KMS-11 (cell line): Measurements from ENCODE around the gene TMEM217.

Source experiments
- H2AFZ ChIP-seq: fragments of 200-600 bp; sonication (generic); 2 replicates; pipeline ENCODE4 v1.6.1; 2016; ENCODE audit warnings: antibody characterized with exemption, mixed run types, low read depth
- H3K27ac ChIP-seq: fragments of 200-600 bp; sonication (generic); 2 replicates; pipeline ENCODE4 v1.6.1; 2016; ENCODE audit warnings: mild to moderate bottlenecking, mixed run types
- H3K27me3 ChIP-seq: fragments of 200-600 bp; sonication (generic); 2 replicates; pipeline ENCODE4 v1.6.1; 2017; ENCODE audit warnings: mild to moderate bottlenecking, low read depth, mixed run types, moderate library complexity; ENCODE audit not compliant: insufficient read depth
- H3K36me3 ChIP-seq: fragments of 200-600 bp; sonication (generic); 2 replicates; pipeline ENCODE4 v1.6.1; 2017; ENCODE audit warnings: mild to moderate bottlenecking, mixed run types; ENCODE audit not compliant: insufficient read depth
- H3K4me1 ChIP-seq: fragments of 200-600 bp; sonication (generic); 2 replicates; pipeline ENCODE4 v1.6.1; 2016; ENCODE audit warnings: mild to moderate bottlenecking, low read depth, mixed run types; ENCODE audit not compliant: poor library complexity, severe bottlenecking
- H3K4me2 ChIP-seq: fragments of 200-600 bp; sonication (generic); 2 replicates; pipeline ENCODE4 v1.7.0; 2016; ENCODE audit warnings: mild to moderate bottlenecking, mixed run types
- H3K4me3 ChIP-seq: fragments of 200-600 bp; sonication (generic); IDR thresholded peaks from 2 replicates; pipeline ENCODE4 v1.6.1; 2017; ENCODE audit warnings: low read depth, low read length, mixed read lengths; ENCODE audit not compliant: insufficient read depth
- H3K79me2 ChIP-seq: fragments of 200-600 bp; sonication (generic); 2 replicates; pipeline ENCODE4 v1.6.1; 2016; ENCODE audit warnings: low read depth, mixed run types; ENCODE audit not compliant: insufficient read depth
- H3K9ac ChIP-seq: fragments of 200-600 bp; sonication (generic); 2 replicates; pipeline ENCODE4 v1.6.1; 2016; ENCODE audit warnings: mild to moderate bottlenecking, mixed run types
- H4K20me1 ChIP-seq: fragments of 200-600 bp; sonication (generic); 2 replicates; pipeline ENCODE4 v1.6.1; 2016; ENCODE audit warnings: mild to moderate bottlenecking, mixed run types; ENCODE audit not compliant: insufficient read depth
- CTCF ChIP-seq: fragments of 200-600 bp; sonication (generic); conservative IDR thresholded peaks from 2 replicates; pipeline ENCODE4 v1.6.1; 2017; ENCODE audit warnings: low read depth, mild to moderate bottlenecking, antibody characterized with exemption, low read length, moderate library complexity, mixed read lengths

Gene TMEM217

GRCh38 chr6:37177077-37177934, 80.6 kb downstream of the TMEM217 start:
- no peak for TF ChIP-seq CTCF
- peaks cover 11% of the 10 kb centered on the region for H4K20me1 ChIP-seq
- H3K9ac ChIP-seq: no peak overlapping the region
- no peak overlapping the region for H3K4me2 ChIP-seq
- H3K27me3 ChIP-seq: no peaks in the 10 kb centered on the region
- peaks cover 16% of the 10 kb centered on the region for H3K36me3 ChIP-seq
- H3K4me3 ChIP-seq: no peak overlapping the region
- no peak overlapping the region for H2AFZ ChIP-seq
- H3K79me2 ChIP-seq: peaks cover 16% of the 10 kb centered on the region
- H3K4me1 ChIP-seq: peaks cover 18% of the 10 kb centered on the region
- no peak overlapping the region for H3K27ac ChIP-seq

- Histone ChIP-seq H3K4me2 (no peak overlapping the region), H3K36me3 (peaks cover 16% of the 10 kb centered on the region), H3K4me1 (peaks cover 18% of the 10 kb centered on the region), H2AFZ (no peak overlapping the region), H3K4me3 (no peak overlapping the region), H3K79me2 (peaks cover 23% of the 10 kb centered on the region), H4K20me1 (peaks cover 11% of the 10 kb centered on the region), H3K9ac (no peak overlapping the region), H3K27me3 (no peaks in the 10 kb centered on the region), H3K27ac (no peak overlapping the region)
- no peak for TF ChIP-seq CTCF
Observed at GRCh38 chr6:37176268-37177076, 81.5 kb downstream of the TMEM217 start.

DNA sequence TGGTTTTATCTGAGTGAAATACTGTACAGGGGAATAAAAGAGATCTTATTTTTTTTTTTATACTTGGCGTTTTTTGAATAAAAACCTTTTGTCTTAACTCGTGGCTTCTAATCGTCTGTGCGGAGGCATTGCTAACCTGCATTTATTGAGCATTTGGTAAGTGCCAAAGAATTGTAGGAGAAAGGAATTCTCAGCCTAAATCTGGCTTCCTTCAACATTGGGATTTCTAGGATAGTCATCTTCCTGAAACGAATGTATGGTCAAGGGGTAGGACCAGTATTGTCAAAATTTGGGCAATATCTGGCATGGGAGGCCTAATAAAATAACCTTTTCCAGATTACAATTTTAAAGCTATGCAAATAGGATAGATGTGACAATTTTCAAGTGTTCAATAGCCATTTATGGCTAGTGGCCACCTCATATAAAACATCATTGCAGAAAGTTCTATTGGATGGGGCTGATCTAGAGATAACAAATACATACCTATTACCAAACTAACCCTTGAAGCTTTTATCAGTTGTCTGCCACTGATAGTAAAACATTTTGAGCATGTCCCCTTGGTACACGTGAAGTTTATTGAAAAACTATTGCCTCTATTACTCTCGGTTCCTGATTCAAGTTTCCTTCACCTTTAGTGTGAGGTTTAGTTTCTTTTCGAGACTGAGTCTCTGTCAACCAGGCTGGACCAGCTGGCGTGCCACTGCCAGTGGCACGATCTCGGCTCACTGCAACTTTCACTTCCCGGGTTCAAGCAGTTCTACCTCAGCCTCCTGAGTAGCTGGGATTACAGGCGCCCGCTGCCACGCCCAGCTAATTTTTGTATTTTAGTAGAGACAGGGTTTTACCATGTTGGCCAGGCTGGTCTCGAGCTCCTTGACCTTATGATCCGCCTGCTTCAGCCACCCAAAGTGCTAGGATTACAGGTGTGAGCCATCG, 82.3 kb downstream of the TMEM217 start:
- H3K4me3 ChIP-seq: no peak overlapping the region
- no peak overlapping the region for H3K4me2 ChIP-seq
- no peak overlapping the region for H2AFZ ChIP-seq
- H4K20me1 ChIP-seq: peaks cover 11% of the 10 kb centered on the region
- no peak overlapping the region for H3K9ac ChIP-seq
- H3K36me3 ChIP-seq: peaks cover 16% of the 10 kb centered on the region
- no peak for TF ChIP-seq CTCF
- H3K4me1 ChIP-seq: peaks cover 18% of the 10 kb centered on the region
- H3K27ac ChIP-seq: no peak overlapping the region
- H3K79me2 ChIP-seq: peaks cover 31% of the 10 kb centered on the region
- no peaks in the 10 kb centered on the region for H3K27me3 ChIP-seq
